GM21619 (cell line): Measurements from ENCODE around the gene TOMM22.

ENCODE experiments used
- ATAC-seq: cut with Tn5 transposase; IDR thresholded peaks from one replicate; pipeline ENCODE4 v1.9.1; 2021; ENCODE audit not compliant: unreplicated experiment

The TOMM22 gene

DNA sequence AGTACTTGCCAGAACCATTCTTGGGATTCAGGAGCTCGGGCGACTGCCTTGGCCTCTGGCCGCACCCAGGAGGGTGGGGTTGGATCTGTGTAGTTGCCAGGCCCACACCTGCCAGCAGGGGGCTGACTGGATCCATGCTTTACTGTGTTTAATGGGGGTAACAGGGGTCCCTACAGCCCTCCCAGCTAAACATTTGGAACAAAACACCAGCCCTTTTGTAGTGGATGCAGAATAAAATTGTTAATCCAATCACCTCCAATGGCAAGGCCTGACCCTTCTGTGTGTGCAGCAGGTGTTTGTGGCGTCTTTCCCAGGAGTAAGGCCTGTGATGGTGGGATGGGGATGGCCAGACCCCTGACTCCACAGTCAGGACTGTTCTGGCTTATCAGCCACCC is 51.6 kb downstream of the TOMM22 start:
- ATAC-seq, result no peak

DNA sequence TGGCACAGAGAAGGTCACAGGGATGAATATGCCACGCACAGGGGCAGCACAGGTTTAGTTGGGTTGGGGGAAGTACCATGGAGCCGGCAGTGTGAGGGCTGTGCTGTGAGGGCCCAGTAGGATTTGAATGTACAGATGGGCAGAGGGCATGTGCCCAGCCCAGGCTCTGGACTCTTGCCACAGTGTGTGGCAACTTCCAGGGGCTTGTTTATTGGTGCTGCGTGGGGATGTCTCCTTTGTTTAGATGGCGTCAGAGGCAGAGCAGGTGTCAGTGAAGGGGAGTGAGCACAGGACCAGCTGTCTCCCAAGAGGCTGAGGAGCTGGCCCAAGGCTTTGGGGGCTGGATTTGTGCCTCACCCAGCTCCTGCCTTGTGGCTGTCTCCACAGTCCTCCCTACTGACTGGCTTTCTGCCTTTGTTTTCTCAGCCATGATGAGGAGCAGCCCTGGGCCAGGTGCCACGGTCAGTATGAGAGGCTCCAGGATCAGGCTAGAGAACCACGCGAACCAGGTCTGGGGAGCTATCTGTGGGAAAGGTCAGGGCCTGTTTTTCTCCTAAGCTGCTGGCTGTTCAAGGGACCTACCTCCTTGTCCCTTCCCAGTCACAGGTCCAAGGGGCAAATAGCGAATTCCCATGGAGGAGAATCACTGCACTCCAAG is 52.1 kb downstream of the TOMM22 start:
- ATAC-seq, result no peak

GRCh38 chr22:38734421-38735100 is 52.8 kb downstream of the TOMM22 start:
- no peak for ATAC-seq
